Activated CD4-positive, alpha-beta T cell treated with anti-CD3 and anti-CD28 coated beads, Interleukin-2, amount 10 ng/mL, durations not matched to agents 7 days and 5 days (primary cell): Measurements from ENCODE around the gene REST. TPM values are rescaled to one million over a fixed set of nuclear protein-coding genes. Genes with fewer than 3 reads are reported as not detected.

Experiments used
- CTCF ChIA-PET: fragments of 350-600 bp; sonication (Branson Sonifier 250); formaldehyde crosslinking; loops from one replicate; lab custom pipeline; 2021; ENCODE audit warnings: antibody characterized with exemption; lab: Charles Lee
- POLR2A ChIA-PET: fragments of 350-600 bp; sonication (Branson Sonifier 250); formaldehyde crosslinking; loops from one replicate; lab custom pipeline; 2021; ENCODE audit warnings: antibody characterized with exemption; lab: Charles Lee
- DNase-seq: peaks from one replicate; pipeline ENCODE4 v3.0.0-alpha.2; 2020
- H3K27ac Mint-ChIP-seq: one replicate; pipeline ENCODE4 v1.8.0; 2021; ENCODE audit warnings: mild to moderate bottlenecking, moderate library complexity, mixed read lengths
- H3K27me3 Mint-ChIP-seq: one replicate; pipeline ENCODE4 v1.8.0; 2021; ENCODE audit warnings: mixed read lengths
- H3K36me3 Mint-ChIP-seq: one replicate; pipeline ENCODE4 v1.8.0; 2021; ENCODE audit warnings: low read depth, mixed read lengths
- H3K4me1 Mint-ChIP-seq: one replicate; pipeline ENCODE4 v1.8.0; 2021; ENCODE audit warnings: mixed read lengths
- H3K4me3 Mint-ChIP-seq: one replicate; pipeline ENCODE4 v1.8.0; 2021; ENCODE audit warnings: mild to moderate bottlenecking, moderate library complexity, mixed read lengths
- H3K9me3 Mint-ChIP-seq: one replicate; pipeline ENCODE4 v1.8.0; 2021; ENCODE audit warnings: mixed read lengths
- total RNA-seq, 2 experiments: library from RNA; stranded (reverse); gene quantifications; one replicate each; pipeline ENCODE4 v1.2.3, GENCODE V29; 2021

Gene REST
- total RNA-seq, 2 experiments from 2014 or later: 54.1 to 54.7 TPM

GRCh38 chr4:56986192-56986591 is 78.5 kb downstream of the REST start:
- Mint-ChIP-seq H3K4me1 (peaks cover 25% of the 10 kb centered on the region), H3K27me3 (no peaks in the 10 kb centered on the region), H3K4me3 (no peak overlapping the region), H3K27ac (no peak overlapping the region), H3K36me3 (peaks cover 60% of the 10 kb centered on the region), H3K9me3 (no peaks in the 10 kb centered on the region)
- ChIA-PET POLR2A (no interaction called here), CTCF (no interaction called here)
- no peak for DNase-seq

GRCh38 chr4:56986952-56987351 is 79.3 kb downstream of the REST start:
- H3K27ac Mint-ChIP-seq: no peak overlapping the region
- H3K4me3 Mint-ChIP-seq: no peak overlapping the region
- peaks cover 59% of the 10 kb centered on the region for H3K36me3 Mint-ChIP-seq
- CTCF ChIA-PET: interaction anchor here (2.4 kb wide), 1 partner anchor 11 kb away, joined by 9 read pairs; no protein-coding TSS in a partner anchor
- POLR2A ChIA-PET: no interaction called here
- H3K27me3 Mint-ChIP-seq: no peaks in the 10 kb centered on the region
- H3K4me1 Mint-ChIP-seq: peaks cover 19% of the 10 kb centered on the region
- no peaks in the 10 kb centered on the region for H3K9me3 Mint-ChIP-seq
- no peak for DNase-seq

- DNase-seq: no peak
- Mint-ChIP-seq H3K27me3 (no peaks in the 10 kb centered on the region), H3K36me3 (peaks cover 68% of the 10 kb centered on the region), H3K4me1 (peaks cover 13% of the 10 kb centered on the region), H3K9me3 (no peaks in the 10 kb centered on the region), H3K4me3 (no peak overlapping the region), H3K27ac (no peak overlapping the region)
- CTCF ChIA-PET: interaction anchor here (0.7 to 2.0 kb wide), 3 partner anchors 8 to 239 kb away, joined by 3 to 6 read pairs (median 5); partner anchors contain the start of gene POLR2B
- POLR2A ChIA-PET: no interaction called here
Observed at GRCh38 chr4:56990109-56990905, 82.6 kb downstream of the REST start.

- Mint-ChIP-seq H3K4me3 (no peak overlapping the region), H3K36me3 (peaks cover 65% of the 10 kb centered on the region), H3K27me3 (no peaks in the 10 kb centered on the region), H3K27ac (no peak overlapping the region), H3K4me1 (peaks cover 7% of the 10 kb centered on the region), H3K9me3 (no peaks in the 10 kb centered on the region)
- CTCF ChIA-PET: interaction anchor here (1.2 to 3.0 kb wide), 2 partner anchors 13 to 23 kb away, joined by 3 to 11 read pairs; no protein-coding TSS in a partner anchor
- no peak for DNase-seq
- POLR2A ChIA-PET: no interaction called here
Observed at GRCh38 chr4:56995525-56995924, 87.8 kb downstream of the REST start.

- ChIA-PET POLR2A (no interaction called here), CTCF (no interaction called here)
- Mint-ChIP-seq H3K4me1 (no peaks in the 10 kb centered on the region), H3K9me3 (no peaks in the 10 kb centered on the region), H3K36me3 (peaks cover 52% of the 10 kb centered on the region), H3K27me3 (no peaks in the 10 kb centered on the region), H3K4me3 (no peak overlapping the region), H3K27ac (no peak overlapping the region)
- no peak for DNase-seq
Observed at GRCh38 chr4:56999751-57000150, 92.1 kb downstream of the REST start.

GRCh38 chr4:57013543-57014120 is 105.9 kb downstream of the REST start:
- ChIA-PET CTCF (interaction anchor here (1.3 kb wide), 1 partner anchor 18 kb away, joined by 3 read pairs; no protein-coding TSS in a partner anchor), POLR2A (no interaction called here)
- Mint-ChIP-seq H3K27me3 (no peaks in the 10 kb centered on the region), H3K4me1 (peaks cover 3% of the 10 kb centered on the region), H3K27ac (no peak overlapping the region), H3K36me3 (peaks cover 47% of the 10 kb centered on the region), H3K9me3 (no peaks in the 10 kb centered on the region), H3K4me3 (no peak overlapping the region)
- DNase-seq: no peak

Other genes starting within 250 kb of the REST start
- gene HOPX, start 226.6 kb upstream of the REST start, total RNA-seq: 10 to 100 TPM; 72.3 to 74.6 TPM
- 1 to 10 TPM; 5.0 to 7.9 TPM for gene SPINK2, start 86.2 kb upstream of the REST start, total RNA-seq
- gene NOA1, start 69.7 kb downstream of the REST start, total RNA-seq: 10 to 100 TPM; 21.7 to 24.7 TPM
- 100 to 1,000 TPM; 113 to 117 TPM for gene POLR2B, start 71.0 kb downstream of the REST start, total RNA-seq
- gene IGFBP7, start 202.5 kb downstream of the REST start, total RNA-seq: under 1 TPM; 0.19 to 0.27 TPM